CD8-positive, alpha-beta memory T cell (primary cell): Measurements from ENCODE around the gene PRUNE2. TPM values are rescaled to one million over a fixed set of nuclear protein-coding genes. Genes with fewer than 3 reads are reported as not detected.
"Not testable (repeated sequence)": the region's sequence is repeated elsewhere in the genome, so short reads cannot be mapped to it uniquely, and the experiment has no call there.

Experiments used
- CTCF ChIA-PET: fragments of 350-600 bp; sonication (Branson Sonifier 250); formaldehyde crosslinking; loops from one replicate; lab custom pipeline; 2021; ENCODE audit warnings: antibody characterized with exemption; lab: Charles Lee
- POLR2A ChIA-PET: fragments of 350-600 bp; sonication (Branson Sonifier 250); formaldehyde crosslinking; loops from one replicate; lab custom pipeline; 2021; ENCODE audit warnings: antibody characterized with exemption; lab: Charles Lee
- DNase-seq, 5 donors: peaks; one replicate each; pipeline versions ENCODE4 v3.0.0 to v3.0.0-alpha.2; 2020 to 2022; ENCODE audit warnings: mixed read lengths in 1 of 5
- H3K27ac ChIP-seq: one replicate; pipeline ENCODE4 v1.7.0; 2013; ENCODE audit warnings: low read depth, mild to moderate bottlenecking, low read length, moderate library complexity
- H3K27me3 ChIP-seq: 2 replicates; pipeline ENCODE4 v1.7.0; 2013; ENCODE audit warnings: low read length, mild to moderate bottlenecking; ENCODE audit not compliant: insufficient read depth, poor library complexity, severe bottlenecking
- H3K36me3 ChIP-seq: 2 replicates; pipeline ENCODE4 v1.7.0; 2013; ENCODE audit warnings: mild to moderate bottlenecking, low read length, moderate library complexity; ENCODE audit not compliant: insufficient read depth
- H3K4me1 ChIP-seq: 2 replicates; pipeline ENCODE4 v1.7.0; 2013; ENCODE audit warnings: mild to moderate bottlenecking, low read length, moderate library complexity; ENCODE audit not compliant: insufficient read depth
- H3K4me3 ChIP-seq: 2 replicates; pipeline ENCODE4 v1.7.0; 2013; ENCODE audit warnings: mild to moderate bottlenecking, low read length
- H3K9me3 ChIP-seq: 2 replicates; pipeline ENCODE4 v1.7.0; 2013; ENCODE audit warnings: mild to moderate bottlenecking, low read length
- H3K27ac Mint-ChIP-seq, 8 donors: one replicate each; pipeline ENCODE4 v1.8.0; 2020 to 2021; ENCODE audit warnings: mixed read lengths in 8 of 8, mild to moderate bottlenecking in 6 of 8, inconsistent platforms in 3 of 8, moderate library complexity in 3 of 8
- H3K27me3 Mint-ChIP-seq, 2 donors: one replicate each; pipeline ENCODE4 v1.8.0; 2020 to 2021; ENCODE audit warnings: mixed read lengths in 2 of 2, mild to moderate bottlenecking in 1 of 2, moderate library complexity in 1 of 2
- H3K36me3 Mint-ChIP-seq, 3 donors: one replicate each; pipeline ENCODE4 v1.8.0; 2020 to 2021; ENCODE audit warnings: mixed read lengths in 3 of 3, inconsistent platforms in 1 of 3, mild to moderate bottlenecking in 1 of 3
- H3K4me1 Mint-ChIP-seq, 3 donors: one replicate each; pipeline ENCODE4 v1.8.0; 2020 to 2021; ENCODE audit warnings: mixed read lengths in 3 of 3, inconsistent platforms in 1 of 3, mild to moderate bottlenecking in 1 of 3
- H3K4me3 Mint-ChIP-seq, 7 donors: one replicate each; pipeline ENCODE4 v1.8.0; 2020 to 2021; ENCODE audit warnings: mixed read lengths in 7 of 7, mild to moderate bottlenecking in 6 of 7, moderate library complexity in 4 of 7, inconsistent platforms in 2 of 7
- H3K9me3 Mint-ChIP-seq, 5 donors: one replicate each; pipeline ENCODE4 v1.8.0; 2020 to 2022; ENCODE audit warnings: mixed read lengths in 5 of 5, mild to moderate bottlenecking in 3 of 5, moderate library complexity in 2 of 5, inconsistent platforms in 1 of 5
- polyA plus RNA-seq: library from polyadenylated mRNA; unstranded; fragments of 300-500 nt; fragmentation: Illumina TruSeq; gene quantifications from one replicate; pipeline ENCODE4 v1.2.3, GENCODE V29; 2021
- total RNA-seq, 2 experiments: library from RNA; stranded (reverse); gene quantifications; one replicate each; pipeline ENCODE4 v1.2.3, GENCODE V29; 2021

The PRUNE2 gene, protein sequence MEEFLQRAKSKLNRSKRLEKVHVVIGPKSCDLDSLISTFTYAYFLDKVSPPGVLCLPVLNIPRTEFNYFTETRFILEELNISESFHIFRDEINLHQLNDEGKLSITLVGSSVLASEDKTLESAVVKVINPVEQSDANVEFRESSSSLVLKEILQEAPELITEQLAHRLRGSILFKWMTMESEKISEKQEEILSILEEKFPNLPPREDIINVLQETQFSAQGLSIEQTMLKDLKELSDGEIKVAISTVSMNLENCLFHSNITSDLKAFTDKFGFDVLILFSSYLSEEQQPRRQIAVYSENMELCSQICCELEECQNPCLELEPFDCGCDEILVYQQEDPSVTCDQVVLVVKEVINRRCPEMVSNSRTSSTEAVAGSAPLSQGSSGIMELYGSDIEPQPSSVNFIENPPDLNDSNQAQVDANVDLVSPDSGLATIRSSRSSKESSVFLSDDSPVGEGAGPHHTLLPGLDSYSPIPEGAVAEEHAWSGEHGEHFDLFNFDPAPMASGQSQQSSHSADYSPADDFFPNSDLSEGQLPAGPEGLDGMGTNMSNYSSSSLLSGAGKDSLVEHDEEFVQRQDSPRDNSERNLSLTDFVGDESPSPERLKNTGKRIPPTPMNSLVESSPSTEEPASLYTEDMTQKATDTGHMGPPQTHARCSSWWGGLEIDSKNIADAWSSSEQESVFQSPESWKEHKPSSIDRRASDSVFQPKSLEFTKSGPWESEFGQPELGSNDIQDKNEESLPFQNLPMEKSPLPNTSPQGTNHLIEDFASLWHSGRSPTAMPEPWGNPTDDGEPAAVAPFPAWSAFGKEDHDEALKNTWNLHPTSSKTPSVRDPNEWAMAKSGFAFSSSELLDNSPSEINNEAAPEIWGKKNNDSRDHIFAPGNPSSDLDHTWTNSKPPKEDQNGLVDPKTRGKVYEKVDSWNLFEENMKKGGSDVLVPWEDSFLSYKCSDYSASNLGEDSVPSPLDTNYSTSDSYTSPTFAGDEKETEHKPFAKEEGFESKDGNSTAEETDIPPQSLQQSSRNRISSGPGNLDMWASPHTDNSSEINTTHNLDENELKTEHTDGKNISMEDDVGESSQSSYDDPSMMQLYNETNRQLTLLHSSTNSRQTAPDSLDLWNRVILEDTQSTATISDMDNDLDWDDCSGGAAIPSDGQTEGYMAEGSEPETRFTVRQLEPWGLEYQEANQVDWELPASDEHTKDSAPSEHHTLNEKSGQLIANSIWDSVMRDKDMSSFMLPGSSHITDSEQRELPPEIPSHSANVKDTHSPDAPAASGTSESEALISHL (N-terminal part only)
- total RNA-seq = under 1 TPM; 0.48 to 0.53 TPM
- 0.21 TPM for polyA plus RNA-seq

DNA sequence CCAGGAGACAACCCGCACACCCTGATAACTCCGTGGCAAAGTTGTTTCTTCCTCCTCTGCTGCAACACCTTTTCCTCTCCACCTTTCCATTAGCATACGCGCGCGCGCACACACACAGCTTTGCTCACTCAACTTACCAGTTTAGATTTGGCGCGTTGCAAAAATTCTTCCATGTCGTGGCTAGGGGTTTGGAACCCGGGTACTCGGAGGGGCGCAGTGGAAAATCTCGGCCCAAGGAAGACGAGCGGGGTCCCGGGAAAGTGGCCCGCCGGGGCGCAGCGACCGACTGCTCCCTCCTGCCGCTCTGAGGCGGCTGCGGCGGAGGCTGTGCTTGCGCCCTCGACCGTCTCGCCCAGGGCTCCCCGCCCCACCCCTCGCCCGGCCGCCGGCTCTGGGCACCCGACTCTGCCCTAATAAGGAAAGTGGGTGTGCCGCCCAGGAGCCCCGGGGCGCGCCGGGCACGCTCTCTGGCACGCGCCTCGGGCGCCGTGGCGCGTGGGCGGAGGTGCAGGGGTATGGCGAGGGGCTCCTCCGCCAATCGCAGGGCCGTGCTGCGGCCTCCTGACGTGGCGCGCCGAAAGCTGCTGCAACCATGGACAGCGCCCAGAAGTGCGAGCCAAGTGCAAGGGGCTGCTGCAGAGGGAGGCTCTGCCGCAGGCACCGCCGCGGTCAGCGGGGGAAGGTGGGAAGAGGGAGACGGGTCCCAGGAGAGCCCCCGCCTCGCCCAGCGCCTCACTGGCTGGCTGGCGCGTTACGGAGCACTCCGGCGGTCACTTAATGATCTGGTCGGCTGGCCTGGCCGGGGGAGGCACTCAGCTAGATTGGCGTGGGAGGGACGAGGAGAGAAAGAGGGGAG lies at the start of gene PRUNE2:
Gene PRUNE2 (minus strand): TSS at position 324 of the 856 bp plus-strand sequence. CDS start 151 bp downstream, at position 173.
- ChIA-PET CTCF (no interaction called here), POLR2A (no interaction called here)
- Mint-ChIP-seq H3K9me3 (peaks cover 0 to 4% (median 3%) of the 10 kb centered on the region in 5 donors), H3K27ac (no peak within 1 kb of the TSS), H3K4me1 (peaks cover 0 to 5% (median 3%) of the 10 kb centered on the region in 3 donors), H3K4me3 (no peak within 1 kb of the TSS), H3K36me3 (peaks cover 0 to 4% (median 0%) of the 10 kb centered on the region in 3 donors), H3K27me3 (peaks cover 30 to 56% of the 10 kb centered on the region in 2 donors)
- H3K36me3 ChIP-seq = no peaks in the 10 kb centered on the region
- H3K27me3 ChIP-seq = peaks cover 3% of the 10 kb centered on the region
- no peak for DNase-seq
- no peak within 1 kb of the TSS for H3K4me3 ChIP-seq
- H3K27ac ChIP-seq = no peak within 1 kb of the TSS
- no peaks in the 10 kb centered on the region for H3K9me3 ChIP-seq
- no peaks in the 10 kb centered on the region for H3K4me1 ChIP-seq

DNA sequence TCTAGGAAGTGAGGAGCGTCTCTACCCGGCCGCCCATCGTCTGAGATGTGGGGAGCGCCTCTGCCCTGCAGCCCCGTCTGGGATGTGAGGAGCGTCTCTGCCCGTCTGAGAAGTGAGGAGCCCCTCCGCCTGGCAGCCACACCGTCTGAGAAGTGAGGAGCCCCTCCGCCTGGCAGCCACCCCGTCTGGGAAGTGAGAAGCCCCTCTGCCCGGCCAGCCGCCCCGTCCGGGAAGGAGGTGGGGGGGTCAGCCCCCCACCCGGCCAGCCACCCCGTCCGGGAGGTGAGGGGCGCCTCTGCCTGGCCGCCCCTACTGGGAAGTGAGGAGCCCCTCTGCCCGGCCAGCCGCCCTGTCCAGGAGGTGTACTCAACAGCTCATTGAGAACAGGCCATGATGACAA lies 49.5 kb upstream of the PRUNE2 start:
- H3K4me1 ChIP-seq, H3K4me3 Mint-ChIP-seq, H3K36me3 ChIP-seq, H3K27ac Mint-ChIP-seq, DNase-seq, H3K36me3 Mint-ChIP-seq, H3K4me3 ChIP-seq, H3K4me1 Mint-ChIP-seq, H3K27ac ChIP-seq, POLR2A ChIA-PET, CTCF ChIA-PET, H3K9me3 ChIP-seq, H3K9me3 Mint-ChIP-seq, H3K27me3 ChIP-seq: not testable (repeated sequence)
- H3K27me3 Mint-ChIP-seq = peaks cover 4 to 18% of the 10 kb centered on the region in 2 donors

DNA sequence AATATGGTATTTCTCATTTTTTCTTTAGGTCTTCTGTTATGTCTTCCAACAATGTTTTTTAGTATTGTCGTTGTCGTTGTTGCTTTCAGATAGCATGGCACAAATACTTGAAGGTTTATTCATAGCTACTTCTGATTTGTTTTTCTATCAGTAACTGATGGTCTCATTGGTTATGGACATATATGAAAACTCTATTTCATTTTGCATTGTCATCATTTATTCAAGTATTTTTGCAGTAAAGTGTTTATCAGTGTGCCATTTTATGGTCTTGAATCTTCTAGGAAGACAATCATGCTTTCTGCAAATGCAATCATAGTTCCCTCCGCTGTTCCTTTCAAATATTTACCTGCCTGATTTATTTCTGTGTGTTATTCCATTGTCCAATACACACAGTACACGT lies 44.0 kb upstream of the PRUNE2 start:
- no peaks in the 10 kb centered on the region for H3K9me3 ChIP-seq
- no peaks in the 10 kb centered on the region for H3K27me3 ChIP-seq
- Mint-ChIP-seq H3K27ac (no peak overlapping the region), H3K4me1 (no peaks in the 10 kb centered on the region), H3K9me3 (peaks cover 0 to 7% (median 2%) of the 10 kb centered on the region in 5 donors), H3K36me3 (peaks cover 0 to 2% (median 0%) of the 10 kb centered on the region in 3 donors), H3K27me3 (peaks cover 6 to 18% of the 10 kb centered on the region in 2 donors), H3K4me3 (no peak overlapping the region)
- H3K27ac ChIP-seq = no peak overlapping the region
- H3K4me3 ChIP-seq = no peak overlapping the region
- CTCF ChIA-PET = no interaction called here
- H3K36me3 ChIP-seq = no peaks in the 10 kb centered on the region
- H3K4me1 ChIP-seq = no peaks in the 10 kb centered on the region
- POLR2A ChIA-PET = no interaction called here
- no peak for DNase-seq

DNA sequence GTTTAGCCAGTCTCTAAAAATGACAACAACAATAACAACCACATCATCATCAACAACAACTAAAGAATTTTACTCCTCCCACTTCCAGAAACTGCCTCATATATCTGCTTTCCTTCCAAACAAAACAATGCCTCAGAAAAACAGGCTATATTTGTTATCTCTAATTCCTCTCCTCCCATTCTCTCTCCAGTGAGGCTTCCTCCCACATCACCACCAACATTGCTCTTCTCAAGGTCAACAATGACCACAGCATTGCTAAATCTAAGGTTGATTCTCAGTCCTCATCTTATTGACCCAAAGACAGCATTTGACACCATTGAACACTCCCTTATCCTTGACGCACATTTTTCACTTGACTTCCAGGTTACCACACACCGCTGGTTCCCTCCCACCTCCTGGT lies 38.1 kb upstream of the PRUNE2 start:
- peaks cover 0 to 2% (median 0%) of the 10 kb centered on the region in 5 donors for H3K9me3 Mint-ChIP-seq
- peaks cover 2 to 3% of the 10 kb centered on the region in 2 donors for H3K27me3 Mint-ChIP-seq
- Histone ChIP-seq H3K36me3 (no peaks in the 10 kb centered on the region), H3K27ac (no peak overlapping the region), H3K9me3 (no peaks in the 10 kb centered on the region), H3K27me3 (no peaks in the 10 kb centered on the region), H3K4me3 (no peak overlapping the region), H3K4me1 (no peaks in the 10 kb centered on the region)
- CTCF ChIA-PET = no interaction called here
- H3K4me1 Mint-ChIP-seq = no peaks in the 10 kb centered on the region
- H3K4me3 Mint-ChIP-seq = no peak overlapping the region
- H3K27ac Mint-ChIP-seq = no peak overlapping the region
- DNase-seq = no peak
- POLR2A ChIA-PET = no interaction called here
- no peaks in the 10 kb centered on the region for H3K36me3 Mint-ChIP-seq

DNA sequence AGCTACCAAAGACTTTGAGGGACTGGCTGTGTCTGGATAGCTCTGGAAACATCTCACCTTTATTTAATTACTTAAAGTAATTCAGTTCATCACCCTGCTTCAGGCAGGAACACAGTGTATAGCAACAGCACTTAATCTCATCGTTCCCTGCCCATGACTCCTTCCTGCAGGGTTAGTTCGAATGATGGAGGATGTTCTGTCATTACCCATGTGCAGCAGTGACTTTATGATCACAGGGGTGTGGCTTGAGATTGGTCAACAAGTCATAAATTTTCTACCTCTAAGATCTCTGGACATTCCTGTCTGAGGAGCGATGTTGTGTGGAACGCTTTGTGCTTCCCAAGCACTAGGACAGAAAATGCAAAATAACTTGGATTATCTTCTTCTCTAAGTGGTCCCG lies 37.1 kb upstream of the PRUNE2 start:
- Mint-ChIP-seq H3K36me3 (no peaks in the 10 kb centered on the region), H3K4me3 (no peak overlapping the region), H3K27me3 (peaks cover 3% of the 10 kb centered on the region in 2 donors), H3K27ac (no peak overlapping the region), H3K9me3 (peaks cover 0 to 2% (median 0%) of the 10 kb centered on the region in 5 donors), H3K4me1 (no peaks in the 10 kb centered on the region)
- ChIA-PET CTCF (no interaction called here), POLR2A (no interaction called here)
- H3K27ac ChIP-seq = no peak overlapping the region
- H3K4me1 ChIP-seq = no peaks in the 10 kb centered on the region
- H3K9me3 ChIP-seq = no peaks in the 10 kb centered on the region
- no peaks in the 10 kb centered on the region for H3K27me3 ChIP-seq
- H3K4me3 ChIP-seq = no peak overlapping the region
- no peak for DNase-seq
- H3K36me3 ChIP-seq = no peaks in the 10 kb centered on the region

DNA sequence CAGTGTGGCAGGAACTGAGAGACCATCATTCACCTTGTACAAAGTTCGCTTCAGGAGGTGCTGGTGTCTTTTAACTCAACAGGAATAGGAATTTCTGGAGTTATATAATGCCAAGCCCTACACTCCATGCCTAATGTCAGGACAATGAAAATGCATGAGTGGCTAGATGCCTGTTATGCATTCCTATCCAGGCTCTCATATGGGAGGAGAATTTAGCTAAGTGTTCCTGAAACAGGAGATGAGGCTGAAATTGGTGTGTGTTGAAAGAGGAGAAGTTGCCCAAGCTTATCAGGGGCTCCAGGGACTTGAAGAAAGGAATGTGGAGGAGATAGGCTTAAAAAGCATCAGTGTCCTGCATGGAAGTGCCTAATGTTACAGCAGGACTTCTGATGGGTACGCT lies 26.8 kb upstream of the PRUNE2 start:
- H3K27me3 ChIP-seq = no peaks in the 10 kb centered on the region
- Mint-ChIP-seq H3K4me3 (no peak overlapping the region), H3K27ac (no peak overlapping the region), H3K36me3 (no peaks in the 10 kb centered on the region), H3K9me3 (peaks cover 0 to 7% (median 2%) of the 10 kb centered on the region in 5 donors), H3K27me3 (no peaks in the 10 kb centered on the region), H3K4me1 (no peaks in the 10 kb centered on the region)
- H3K4me1 ChIP-seq = no peaks in the 10 kb centered on the region
- H3K27ac ChIP-seq = no peak overlapping the region
- H3K9me3 ChIP-seq = no peaks in the 10 kb centered on the region
- ChIA-PET CTCF (no interaction called here), POLR2A (no interaction called here)
- no peak for DNase-seq
- H3K4me3 ChIP-seq = no peak overlapping the region
- H3K36me3 ChIP-seq = no peaks in the 10 kb centered on the region

DNA sequence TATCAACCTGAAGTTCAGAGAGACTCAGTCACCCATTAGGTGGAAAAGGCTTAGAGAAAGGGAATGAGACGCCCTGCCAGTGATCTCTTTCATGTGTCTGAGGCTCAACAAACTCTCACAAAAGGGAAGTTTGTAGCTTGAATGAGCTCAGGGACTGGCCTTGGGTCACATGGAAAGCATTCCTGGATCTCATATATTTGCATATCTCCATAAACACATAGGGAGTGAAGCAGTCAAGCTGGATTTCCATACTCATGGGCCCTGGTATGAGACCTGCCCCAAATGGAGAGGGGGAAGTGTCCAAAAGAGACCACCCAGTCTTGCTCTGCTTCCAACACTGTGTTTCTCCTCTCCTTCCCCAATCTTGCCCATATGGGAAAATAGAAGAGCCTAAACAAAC lies 26.4 kb upstream of the PRUNE2 start:
- peaks cover 0 to 7% (median 0%) of the 10 kb centered on the region in 5 donors for H3K9me3 Mint-ChIP-seq
- no peak overlapping the region for H3K27ac ChIP-seq

More for the DNA sequence above, 26.4 kb upstream of the PRUNE2 start:
- CTCF ChIA-PET = no interaction called here
- H3K27me3 ChIP-seq = no peaks in the 10 kb centered on the region
- no peaks in the 10 kb centered on the region for H3K4me1 ChIP-seq
- Mint-ChIP-seq H3K27ac (no peak overlapping the region), H3K36me3 (no peaks in the 10 kb centered on the region), H3K27me3 (no peaks in the 10 kb centered on the region), H3K4me3 (no peak overlapping the region), H3K4me1 (no peaks in the 10 kb centered on the region)
- POLR2A ChIA-PET = no interaction called here
- no peaks in the 10 kb centered on the region for H3K36me3 ChIP-seq
- no peaks in the 10 kb centered on the region for H3K9me3 ChIP-seq
- no peak for DNase-seq
- H3K4me3 ChIP-seq = no peak overlapping the region
